ENCODE measurements around the gene SH2D3C. TPM values are rescaled to one million over a fixed set of nuclear protein-coding genes. Genes with fewer than 3 reads are reported as not detected.

Gene SH2D3C, protein sequence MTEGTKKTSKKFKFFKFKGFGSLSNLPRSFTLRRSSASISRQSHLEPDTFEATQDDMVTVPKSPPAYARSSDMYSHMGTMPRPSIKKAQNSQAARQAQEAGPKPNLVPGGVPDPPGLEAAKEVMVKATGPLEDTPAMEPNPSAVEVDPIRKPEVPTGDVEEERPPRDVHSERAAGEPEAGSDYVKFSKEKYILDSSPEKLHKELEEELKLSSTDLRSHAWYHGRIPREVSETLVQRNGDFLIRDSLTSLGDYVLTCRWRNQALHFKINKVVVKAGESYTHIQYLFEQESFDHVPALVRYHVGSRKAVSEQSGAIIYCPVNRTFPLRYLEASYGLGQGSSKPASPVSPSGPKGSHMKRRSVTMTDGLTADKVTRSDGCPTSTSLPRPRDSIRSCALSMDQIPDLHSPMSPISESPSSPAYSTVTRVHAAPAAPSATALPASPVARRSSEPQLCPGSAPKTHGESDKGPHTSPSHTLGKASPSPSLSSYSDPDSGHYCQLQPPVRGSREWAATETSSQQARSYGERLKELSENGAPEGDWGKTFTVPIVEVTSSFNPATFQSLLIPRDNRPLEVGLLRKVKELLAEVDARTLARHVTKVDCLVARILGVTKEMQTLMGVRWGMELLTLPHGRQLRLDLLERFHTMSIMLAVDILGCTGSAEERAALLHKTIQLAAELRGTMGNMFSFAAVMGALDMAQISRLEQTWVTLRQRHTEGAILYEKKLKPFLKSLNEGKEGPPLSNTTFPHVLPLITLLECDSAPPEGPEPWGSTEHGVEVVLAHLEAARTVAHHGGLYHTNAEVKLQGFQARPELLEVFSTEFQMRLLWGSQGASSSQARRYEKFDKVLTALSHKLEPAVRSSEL
- 10 to 100 TPM; 39.3 to 39.5 TPM for total RNA-seq

DNA sequence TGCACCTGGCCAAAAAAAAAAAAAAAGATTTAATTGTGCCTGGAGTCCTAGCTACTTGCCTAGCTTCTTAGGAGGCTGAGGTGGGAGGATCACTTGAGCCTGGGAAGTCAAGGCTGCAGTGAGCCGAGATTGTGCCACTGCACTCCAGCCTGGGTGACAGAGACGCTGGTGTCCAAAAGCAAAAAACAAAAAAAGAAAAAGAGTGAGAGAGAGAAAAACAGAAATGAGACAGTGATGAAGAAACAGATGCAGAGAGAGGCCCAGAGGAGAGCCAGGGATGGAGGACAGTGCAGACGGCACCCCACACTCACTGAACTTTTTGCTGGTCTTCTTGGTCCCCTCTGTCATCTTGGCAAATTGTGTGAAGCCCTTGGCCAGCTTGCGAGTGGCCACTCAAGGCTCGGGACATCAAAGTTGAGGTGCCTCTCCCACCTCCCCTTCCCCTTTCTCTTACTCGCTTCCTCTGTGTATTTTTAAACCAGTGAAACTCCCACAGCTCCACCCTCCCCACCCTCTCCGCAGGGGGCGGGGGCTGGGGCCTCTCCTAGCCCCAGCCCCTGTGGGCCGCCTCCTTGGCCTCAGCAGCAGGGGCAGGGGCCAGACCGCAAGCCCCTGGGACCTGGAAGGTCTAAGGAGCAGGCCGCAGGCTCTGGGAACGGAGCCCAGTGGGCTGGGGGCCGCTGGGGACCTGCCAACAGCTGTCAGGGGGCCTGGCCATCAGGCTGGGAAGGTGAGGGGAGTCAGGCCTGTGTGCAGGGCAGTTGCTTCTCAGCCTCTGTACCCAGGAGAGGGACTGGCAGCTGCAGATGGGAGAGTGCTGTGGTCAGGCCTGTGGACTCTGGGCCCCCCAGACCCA lies at the start of gene SH2D3C:
SH2D3C (minus strand) TSS at position 387 of the 856 bp plus-strand sequence; CDS start at position 348, 39 bp downstream.
- Mint-ChIP-seq H3K9me3 (no peaks in the 10 kb centered on the region), H3K36me3 (peaks cover 26 to 27% of the 10 kb centered on the region in 2 donors), H3K27ac (peak within 1 kb of the TSS; percentile 96 to 98)
- ATAC-seq (peak; percentile 39 to 53), DNase-seq (ENCODE audit: low spot score in 2 of 2) (peak in 1 of 2 donors; percentile 72)

DNA sequence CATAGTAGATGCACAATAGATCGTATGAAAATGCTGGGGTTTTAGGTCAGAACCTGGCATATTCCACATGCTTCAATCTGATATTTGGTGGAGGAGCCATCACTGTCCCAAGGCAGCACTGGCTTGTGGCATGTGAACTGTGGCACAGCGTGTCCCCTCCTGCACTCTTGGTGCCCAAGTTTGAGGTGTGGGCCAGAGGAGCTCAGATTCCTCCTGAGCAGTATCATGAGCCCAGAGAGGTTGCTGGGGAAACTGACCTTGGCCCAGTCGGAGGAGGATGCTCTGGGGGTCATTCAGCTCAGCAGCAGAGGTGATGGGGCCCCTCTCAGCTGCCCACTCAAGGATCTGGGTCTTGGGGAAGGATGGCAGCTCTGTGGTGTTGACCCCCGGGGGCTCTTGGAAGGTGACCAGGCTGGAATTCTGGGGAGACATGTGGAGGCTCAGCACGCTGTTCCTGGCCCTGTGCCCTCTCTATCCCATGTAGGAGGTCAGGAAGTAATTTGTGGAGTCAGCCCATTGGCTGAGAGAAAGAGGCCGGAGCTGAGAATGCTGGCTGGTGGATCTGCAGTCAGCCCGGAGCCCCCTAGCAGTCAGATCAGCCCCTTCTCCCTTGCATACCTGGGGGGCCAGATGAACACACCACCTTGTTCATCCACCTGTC lies 47.9 kb upstream of the SH2D3C start:
- no peak for DNase-seq (ENCODE audit: low spot score in 2 of 2)
- Mint-ChIP-seq H3K9me3 (no peaks in the 10 kb centered on the region), H3K27ac (no peak overlapping the region), H3K36me3 (no peaks in the 10 kb centered on the region)
- no peak for ATAC-seq

DNA sequence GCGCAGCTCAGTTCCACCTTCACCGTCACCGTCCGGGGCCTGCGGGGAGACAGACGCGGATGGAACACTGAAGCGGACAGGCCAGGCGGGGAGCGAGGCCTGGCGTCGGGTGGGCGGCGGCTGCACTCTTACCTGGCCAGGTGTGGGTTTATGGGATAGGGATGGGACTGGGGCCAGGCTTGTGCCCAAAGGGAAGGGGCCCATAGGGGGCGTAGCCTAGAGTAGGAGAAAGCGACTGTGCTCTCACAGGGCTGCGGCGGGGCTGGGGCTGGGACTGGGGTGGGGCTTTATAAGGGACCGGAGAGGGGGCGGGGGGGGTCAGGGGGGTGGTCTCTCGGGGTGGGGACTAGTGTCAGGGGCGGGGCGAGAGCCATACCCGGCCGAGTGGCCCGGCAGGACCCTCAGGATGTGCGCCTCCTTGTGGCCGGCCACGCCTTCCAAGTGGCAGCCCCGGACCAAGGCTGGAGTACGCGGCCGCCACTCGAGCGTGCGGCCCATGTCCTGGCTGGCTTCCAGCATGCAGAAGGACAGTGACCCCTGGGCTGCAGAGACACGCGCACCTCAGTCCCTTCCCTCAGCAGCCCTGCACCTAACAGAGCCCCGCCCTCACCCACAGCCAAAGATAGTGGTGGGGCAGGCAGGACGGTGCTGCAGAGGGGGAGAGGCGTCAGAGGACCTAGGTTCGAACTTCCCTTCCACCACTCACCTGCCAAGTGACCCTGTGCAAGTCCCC lies 47.0 kb upstream of the SH2D3C start:
- Mint-ChIP-seq H3K36me3 (no peaks in the 10 kb centered on the region), H3K9me3 (no peaks in the 10 kb centered on the region), H3K27ac (no peak overlapping the region)
- no peak for ATAC-seq
- DNase-seq (ENCODE audit: low spot score in 2 of 2): no peak

- H3K9me3 Mint-ChIP-seq: no peaks in the 10 kb centered on the region
- DNase-seq (ENCODE audit: low spot score in 2 of 2): no peak
Measured at GRCh38 chr9:127822108-127822507, 43.6 kb upstream of the SH2D3C start.

DNA sequence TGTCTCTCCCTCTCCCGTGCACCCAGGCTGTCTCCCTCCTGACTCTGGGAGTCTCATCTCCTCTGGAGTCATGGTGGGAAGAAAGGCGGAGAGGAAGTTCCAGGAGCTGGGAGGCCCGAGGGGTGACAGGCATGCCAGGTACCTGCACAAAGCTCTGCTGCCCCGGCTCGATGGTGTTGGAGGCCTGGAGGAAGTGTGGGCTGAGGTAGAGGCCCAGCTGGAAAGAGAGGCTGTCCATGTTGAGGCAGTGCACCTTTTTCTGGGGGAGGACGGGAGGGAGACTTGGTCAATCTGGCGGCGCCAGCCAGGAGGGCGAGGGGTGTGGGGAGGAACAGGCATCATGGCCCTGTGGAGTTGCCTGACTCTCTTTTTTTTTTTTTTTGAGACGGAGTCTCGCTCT lies 40.1 kb upstream of the SH2D3C start:
- H3K36me3 Mint-ChIP-seq: peaks cover 0 to 4% of the 10 kb centered on the region in 2 donors
- H3K27ac Mint-ChIP-seq: peak overlapping the region; percentile 13 to 44
- no peak for ATAC-seq
- H3K9me3 Mint-ChIP-seq: no peaks in the 10 kb centered on the region
- no peak for DNase-seq (ENCODE audit: low spot score in 2 of 2)

More at GRCh38 chr9:127822108-127822507, 43.6 kb upstream of the SH2D3C start:
- Mint-ChIP-seq H3K27ac (no peak overlapping the region), H3K36me3 (peaks cover 0 to 4% of the 10 kb centered on the region in 2 donors)
- no peak for ATAC-seq

DNA sequence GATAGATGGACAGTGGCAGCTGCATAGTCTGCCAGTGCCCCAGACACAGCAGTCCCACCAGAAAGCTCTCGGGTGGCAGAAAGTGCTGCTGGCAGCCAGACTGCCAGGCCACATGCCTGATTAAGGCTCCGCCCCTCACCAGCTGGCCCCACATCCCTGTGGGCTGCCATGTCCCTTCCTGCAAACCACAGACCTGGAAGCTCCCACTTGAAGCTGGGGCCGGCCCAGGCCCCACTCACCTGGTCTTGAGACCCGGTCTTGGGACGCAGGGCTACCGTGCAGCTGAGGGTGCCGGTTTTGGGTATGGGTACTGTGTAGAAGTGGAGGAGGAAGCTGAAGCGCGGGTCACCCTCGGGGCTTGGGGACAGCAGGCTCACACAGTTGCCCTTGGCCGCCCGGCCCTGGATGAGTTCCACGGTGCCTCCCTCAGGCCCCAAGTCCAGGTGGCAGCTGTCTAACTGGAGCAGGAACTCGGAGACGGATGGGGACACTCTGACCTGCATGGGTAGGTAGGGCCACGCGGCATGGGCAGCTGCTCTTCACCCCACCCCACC lies 39.5 kb upstream of the SH2D3C start:
- H3K36me3 Mint-ChIP-seq: peaks cover 0 to 4% of the 10 kb centered on the region in 2 donors
- no peak for ATAC-seq
- DNase-seq (ENCODE audit: low spot score in 2 of 2): no peak
- H3K27ac Mint-ChIP-seq: peak overlapping the region; percentile 13 to 33
- H3K9me3 Mint-ChIP-seq: no peaks in the 10 kb centered on the region

GRCh38 chr9:127816728-127817127 lies 38.3 kb upstream of the SH2D3C start:
- peaks cover 0 to 4% of the 10 kb centered on the region in 2 donors for H3K36me3 Mint-ChIP-seq
- no peaks in the 10 kb centered on the region for H3K9me3 Mint-ChIP-seq
- ATAC-seq (peak in 1 of 2 donors; percentile 7), DNase-seq (ENCODE audit: low spot score in 2 of 2) (no peak)
- H3K27ac Mint-ChIP-seq: peak overlapping the region in 1 of 2 donors; percentile 77

GRCh38 chr9:127816362-127816725 lies 37.9 kb upstream of the SH2D3C start:
- peaks cover 0 to 4% of the 10 kb centered on the region in 2 donors for H3K36me3 Mint-ChIP-seq
- DNase-seq (ENCODE audit: low spot score in 2 of 2) (no peak), ATAC-seq (no peak)
- H3K9me3 Mint-ChIP-seq: no peaks in the 10 kb centered on the region
- H3K27ac Mint-ChIP-seq: no peak overlapping the region

DNA sequence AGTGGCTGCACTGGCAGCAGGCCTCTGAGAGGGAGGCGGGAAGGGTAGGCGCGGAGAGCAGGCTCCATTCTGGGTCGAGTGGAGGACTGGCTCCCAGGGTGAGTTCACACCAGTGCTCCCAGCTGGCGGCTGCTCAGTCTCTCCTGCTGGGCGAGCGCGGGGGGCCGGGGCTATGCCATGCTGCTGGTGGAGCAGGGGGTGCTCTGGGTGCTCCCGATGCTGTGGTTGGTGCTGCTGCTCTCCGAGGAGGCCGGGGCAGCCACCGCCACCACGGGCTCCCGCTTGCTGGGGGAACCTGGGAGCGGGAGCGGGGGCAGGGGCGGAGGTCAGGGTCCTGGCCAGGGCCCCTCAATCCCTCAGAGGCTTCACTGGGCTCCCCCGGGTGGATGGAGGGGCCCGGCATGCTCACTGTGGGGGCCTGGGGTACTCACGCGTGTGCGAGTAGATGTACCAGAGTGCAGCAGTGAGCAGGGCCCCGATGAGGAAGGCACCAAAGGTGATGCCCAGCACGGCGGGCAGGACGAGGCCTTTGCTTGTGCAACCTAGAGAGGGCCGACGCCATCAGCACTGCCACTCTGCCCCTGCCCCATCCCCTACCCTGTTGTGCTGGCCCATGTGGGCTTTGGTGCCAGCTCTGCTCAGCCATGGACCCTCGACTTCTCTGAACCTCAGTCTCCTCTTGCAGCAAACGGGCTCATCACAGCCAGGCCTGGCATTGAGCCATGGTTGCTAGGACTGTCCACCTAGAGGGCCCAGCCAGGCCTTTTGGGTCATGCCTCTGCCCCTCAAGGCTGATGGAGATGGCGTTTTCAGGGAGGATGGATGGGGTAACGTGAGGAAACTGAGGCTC lies 37.3 kb upstream of the SH2D3C start:
- H3K36me3 Mint-ChIP-seq: peaks cover 0 to 4% of the 10 kb centered on the region in 2 donors
- ATAC-seq (no peak), DNase-seq (ENCODE audit: low spot score in 2 of 2) (no peak)
- H3K27ac Mint-ChIP-seq: peak overlapping the region; percentile 60 to 84
- no peaks in the 10 kb centered on the region for H3K9me3 Mint-ChIP-seq

DNA sequence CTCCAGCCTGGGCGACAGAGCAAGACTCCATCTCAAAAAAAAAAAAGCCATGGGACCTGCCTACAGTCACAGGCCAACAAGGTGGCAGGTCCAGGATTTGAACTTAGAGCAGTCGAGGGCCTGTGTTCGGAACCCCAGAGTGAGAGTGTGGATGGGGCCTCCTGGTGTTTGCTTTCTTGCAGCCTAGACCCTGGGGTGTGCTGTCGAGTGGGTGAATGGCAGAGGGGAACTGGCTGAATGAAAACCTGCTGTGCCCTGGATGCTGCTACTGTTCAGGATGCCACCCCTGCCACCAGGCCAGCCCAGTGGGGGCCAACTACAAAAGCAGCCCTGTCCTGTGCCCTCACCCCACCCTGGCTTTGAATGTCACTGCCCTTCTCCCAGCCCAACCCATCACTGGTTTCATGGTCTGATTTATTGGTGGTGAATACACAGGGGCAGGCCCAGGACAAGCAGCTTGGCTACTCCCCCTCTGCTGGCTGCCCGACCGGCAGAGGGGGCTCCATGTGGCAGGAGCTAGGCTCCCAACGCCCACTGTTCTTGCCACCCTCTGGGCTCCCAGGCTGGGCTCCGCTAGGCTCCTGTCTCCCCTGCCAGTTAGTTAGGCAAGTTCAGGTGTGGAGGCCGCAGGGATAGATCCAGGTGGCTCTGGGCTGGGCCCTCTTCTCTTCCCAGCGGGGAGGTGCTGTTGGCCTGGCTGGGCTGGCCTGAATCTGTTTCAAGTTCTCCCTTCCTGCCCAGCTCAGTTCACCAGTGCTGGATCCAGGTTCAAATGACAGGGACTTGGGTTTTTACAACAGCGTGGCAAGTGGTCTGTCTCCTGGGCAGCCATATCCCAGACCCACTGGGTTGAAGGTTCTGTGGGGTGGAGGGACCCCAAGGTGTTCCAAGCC lies 36.4 kb upstream of the SH2D3C start:
- H3K9me3 Mint-ChIP-seq: no peaks in the 10 kb centered on the region
- no peak for ATAC-seq

DNA sequence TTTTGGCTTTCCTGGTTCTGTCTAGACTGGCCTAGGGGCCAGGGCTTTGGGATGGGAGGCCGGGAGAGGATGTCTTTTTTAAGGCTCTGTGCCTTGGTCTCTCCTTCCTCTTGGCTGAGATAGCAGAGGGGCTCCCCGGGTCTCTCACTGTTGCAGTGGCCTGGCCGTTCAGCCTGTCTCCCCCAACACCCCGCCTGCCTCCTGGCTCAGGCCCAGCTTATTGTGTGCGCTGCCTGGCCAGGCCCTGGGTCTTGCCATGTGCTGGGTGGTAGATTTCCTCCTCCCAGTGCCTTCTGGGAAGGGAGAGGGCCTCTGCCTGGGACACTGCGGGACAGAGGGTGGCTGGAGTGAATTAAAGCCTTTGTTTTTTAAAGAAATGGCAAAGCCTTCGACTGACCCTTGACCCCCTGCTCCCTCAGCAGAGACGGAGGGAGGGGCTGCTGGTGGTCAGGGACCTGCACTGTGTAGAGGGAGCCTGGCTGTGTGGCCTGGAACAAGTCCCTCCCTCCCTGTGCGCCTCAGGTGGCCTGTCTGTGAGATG lies 35.3 kb upstream of the SH2D3C start:
- DNase-seq (ENCODE audit: low spot score in 2 of 2) (no peak), ATAC-seq (no peak)
- Mint-ChIP-seq H3K27ac (no peak overlapping the region), H3K36me3 (peaks cover 0 to 4% of the 10 kb centered on the region in 2 donors), H3K9me3 (no peaks in the 10 kb centered on the region)

More for the DNA sequence above, 36.4 kb upstream of the SH2D3C start:
- DNase-seq (ENCODE audit: low spot score in 2 of 2): no peak
- Mint-ChIP-seq H3K36me3 (peaks cover 0 to 4% of the 10 kb centered on the region in 2 donors), H3K27ac (peak overlapping the region; percentile 60 to 84)

- ATAC-seq (no peak), DNase-seq (ENCODE audit: low spot score in 2 of 2) (no peak)
- peaks cover 0 to 4% of the 10 kb centered on the region in 2 donors for H3K36me3 Mint-ChIP-seq
- H3K9me3 Mint-ChIP-seq: no peaks in the 10 kb centered on the region
- H3K27ac Mint-ChIP-seq: no peak overlapping the region
Measured at GRCh38 chr9:127812936-127813675, 34.6 kb upstream of the SH2D3C start.

- ATAC-seq (no peak), DNase-seq (ENCODE audit: low spot score in 2 of 2) (no peak)
- H3K27ac Mint-ChIP-seq: no peak overlapping the region
- H3K36me3 Mint-ChIP-seq: no peaks in the 10 kb centered on the region
- H3K9me3 Mint-ChIP-seq: no peaks in the 10 kb centered on the region
Measured at GRCh38 chr9:127812011-127812410, 33.5 kb upstream of the SH2D3C start.

Measured in activated naive CD4-positive, alpha-beta T cell treated with anti-CD3 and anti-CD28 coated beads, Interleukin-2, amount 50 U/mL, for 72 hours (primary cell).